Liver (tissue), 9 donors: Measurements from ENCODE around the gene PPP3CA. TPM values are rescaled to one million over a fixed set of nuclear protein-coding genes. Genes with fewer than 3 reads are reported as not detected.

Experiments used
- DNase-seq: peaks from one replicate; pipeline ENCODE4 v3.0.0-alpha.2; 2017; ENCODE audit warnings: low spot score
- H3K27ac ChIP-seq, 2 donors: one replicate each; pipeline ENCODE4 v1.7.0; 2013; ENCODE audit warnings: inconsistent platforms in 2 of 2, low read length in 2 of 2, control low read depth in 1 of 2, low read depth in 1 of 2, mild to moderate bottlenecking in 1 of 2
- H3K27me3 ChIP-seq, 4 donors: one replicate each; pipeline versions ENCODE4 v1.6.1 to v1.7.0; 2013; ENCODE audit warnings: low read length in 3 of 4, inconsistent platforms in 1 of 4, mild to moderate bottlenecking in 1 of 4, moderate library complexity in 1 of 4; ENCODE audit not compliant: control insufficient read depth in 4 of 4, insufficient read depth in 4 of 4
- H3K36me3 ChIP-seq, 4 donors: one replicate each; pipeline versions ENCODE4 v1.6.1 to v1.7.0; 2013; ENCODE audit warnings: low read length in 3 of 4, mild to moderate bottlenecking in 3 of 4, low read depth in 1 of 4, moderate library complexity in 1 of 4; ENCODE audit not compliant: control insufficient read depth in 4 of 4, insufficient read depth in 3 of 4
- H3K4me1 ChIP-seq, 4 donors: one replicate each; pipeline versions ENCODE4 v1.6.1 to v1.7.0; 2013; ENCODE audit warnings: low read length in 3 of 4, mild to moderate bottlenecking in 3 of 4, moderate library complexity in 1 of 4; ENCODE audit not compliant: control insufficient read depth in 4 of 4, insufficient read depth in 4 of 4
- H3K4me3 ChIP-seq, 3 donors: one replicate each; pipeline versions ENCODE4 v1.6.1 to v1.7.0; 2013; ENCODE audit warnings: low read length in 3 of 3, control low read depth in 1 of 3, low read depth in 1 of 3, mild to moderate bottlenecking in 1 of 3
- H3K9ac ChIP-seq, 2 donors: one replicate each; pipeline ENCODE4 v1.7.0; 2013; ENCODE audit warnings: low read length in 2 of 2, mild to moderate bottlenecking in 2 of 2, moderate library complexity in 2 of 2, control low read depth in 1 of 2, low read depth in 1 of 2
- H3K9me3 ChIP-seq, 4 donors: one replicate each; pipeline versions ENCODE4 v1.6.1 to v1.7.0; 2013; ENCODE audit warnings: low read length in 3 of 4; ENCODE audit not compliant: control insufficient read depth in 4 of 4
- CTCF ChIP-seq: fragments of 150-350 bp; IDR thresholded peaks from 2 replicates; pipeline ENCODE4 v1.5.1; 2017; ENCODE audit warnings: improper control_type of control experiment, low read depth, low read length; ENCODE audit not compliant: missing input control
- EGR1 ChIP-seq, 2 donors: IDR thresholded peaks; 2 replicates each; pipeline ENCODE4 v1.6.1; 2016 to 2018; ENCODE audit warnings: antibody characterized with exemption in 2 of 2, low read depth in 2 of 2
- FOXA1 ChIP-seq: IDR thresholded peaks from 2 replicates; pipeline ENCODE4 v1.6.1; 2016; ENCODE audit warnings: antibody characterized with exemption
- FOXA2 ChIP-seq: IDR thresholded peaks from 2 replicates; pipeline ENCODE4 v1.6.1; 2016; ENCODE audit warnings: antibody characterized with exemption
- GABPA ChIP-seq, 2 donors: IDR thresholded peaks in 1 of 2; conservative IDR thresholded peaks in 1 of 2; 2 replicates each; pipeline ENCODE4 v1.6.1; 2016; ENCODE audit warnings: antibody characterized with exemption in 2 of 2, mild to moderate bottlenecking in 1 of 2, moderate library complexity in 1 of 2
- HNF4A ChIP-seq, 2 donors: conservative IDR thresholded peaks; 2 replicates each; pipeline ENCODE4 v1.6.1; 2016; ENCODE audit warnings: antibody characterized with exemption in 2 of 2, mild to moderate bottlenecking in 2 of 2
- HNF4G ChIP-seq: IDR thresholded peaks from 2 replicates; pipeline ENCODE4 v1.6.1; 2016; ENCODE audit warnings: antibody characterized with exemption
- JUND ChIP-seq, 2 donors: IDR thresholded peaks; 2 replicates each; pipeline ENCODE4 v1.6.1; 2016; ENCODE audit warnings: antibody characterized with exemption in 2 of 2
- MAX ChIP-seq: IDR thresholded peaks from 2 replicates; pipeline ENCODE4 v1.6.1; 2016; ENCODE audit warnings: antibody characterized with exemption
- NR2F2 ChIP-seq: IDR thresholded peaks from 2 replicates; pipeline ENCODE4 v1.6.1; 2016; ENCODE audit warnings: antibody characterized with exemption
- RAD21 ChIP-seq, 2 donors: IDR thresholded peaks; 2 replicates each; pipeline ENCODE4 v1.6.1; 2016; ENCODE audit warnings: antibody characterized with exemption in 2 of 2, mild to moderate bottlenecking in 2 of 2
- REST ChIP-seq: IDR thresholded peaks from 2 replicates; pipeline ENCODE4 v1.6.1; 2016; ENCODE audit warnings: antibody characterized with exemption, mild to moderate bottlenecking
- RXRA ChIP-seq, 2 donors: IDR thresholded peaks; 2 replicates each; pipeline ENCODE4 v1.6.1; 2017 to 2018; ENCODE audit warnings: antibody characterized with exemption in 2 of 2, mild to moderate bottlenecking in 1 of 2
- SP1 ChIP-seq: IDR thresholded peaks from 2 replicates; pipeline ENCODE4 v1.6.1; 2018; ENCODE audit warnings: antibody characterized with exemption, mild to moderate bottlenecking
- TAF1 ChIP-seq: conservative IDR thresholded peaks from 2 replicates; pipeline ENCODE4 v1.6.1; 2016; ENCODE audit warnings: antibody characterized with exemption, mild to moderate bottlenecking
- YY1 ChIP-seq: IDR thresholded peaks from 2 replicates; pipeline ENCODE4 v1.6.1; 2016; ENCODE audit warnings: antibody characterized with exemption, mild to moderate bottlenecking
- ZBTB33 ChIP-seq: IDR thresholded peaks from 2 replicates; pipeline ENCODE4 v1.6.1; 2016; ENCODE audit warnings: antibody characterized with exemption
- WGBS: extraction: QIAGEN DNeasy Blood & Tissue Kit; methylation state at CpG from one replicate; pipeline ENCODE4 v1.1.7; 2013; 5-methylcytosine and 5-hydroxymethylcytosine counted together
- polyA plus RNA-seq, 2 donors: library from polyadenylated mRNA; stranded (reverse) in 1 of 2; unstranded in 1 of 2; fragments of 200-250 nt in 1 of 2; fragments of >200 nt in 1 of 2; fragmentation: Nextera tagmentation in 1 of 2; extraction: Ambion mirVana in 1 of 2; gene quantifications; one replicate each; pipeline versions ENCODE4 v1.2.1 to v1.2.3, GENCODE V29; 2013 to 2015
- total RNA-seq, 2 donors: library from RNA; depleted of rRNA; stranded (reverse); fragments of >200 nt; gene quantifications; one replicate each; pipeline ENCODE4 v1.2.3, GENCODE V29; 2014
- TF ChIP-seq, protein P1 (sequence below): IDR thresholded peaks from 2 replicates; pipeline ENCODE4 v1.6.1; 2016; ENCODE audit warnings: antibody characterized with exemption
- donor health status: healthy.
- donor health status: healthy.
- donor health status: healthy.
- donor health status: healthy.
- donor health status: healthy.

The PPP3CA gene
- total and polyA plus RNA-seq, 4 donors: 3.6 to 18.2 (median 14.2) TPM

DNA sequence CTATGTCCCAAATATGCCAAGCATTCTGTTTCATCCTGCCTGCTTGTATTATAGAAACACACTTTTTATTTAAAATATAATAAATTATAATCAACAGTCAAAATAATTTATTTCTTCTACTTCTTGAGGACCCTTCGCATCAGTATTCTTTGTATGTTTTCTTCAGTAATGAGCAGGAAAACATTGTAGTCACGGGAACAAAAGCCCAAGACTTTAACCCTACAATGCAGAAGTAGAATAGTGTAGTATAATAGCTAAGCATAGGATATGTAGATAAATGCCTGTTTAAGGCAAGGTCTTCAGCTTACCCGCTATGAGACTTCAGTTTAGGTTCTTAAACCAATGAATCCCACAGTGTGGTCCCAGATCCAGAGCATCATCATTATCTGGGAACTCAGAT, 156.6 kb downstream of the PPP3CA start:
- peak overlapping the region; percentile 71 to 81 for H3K27ac ChIP-seq
- no peaks in the 10 kb centered on the region for H3K9me3 ChIP-seq
- no peak overlapping the region for H3K4me3 ChIP-seq
- WGBS: 96% methylated on average over 3 of the region's 3 CpGs
- DNase-seq: no peak
- no peaks in the 10 kb centered on the region for H3K36me3 ChIP-seq
- H3K4me1 ChIP-seq: peaks cover 6 to 23% (median 16%) of the 10 kb centered on the region in 4 donors
- H3K27me3 ChIP-seq: no peaks in the 10 kb centered on the region
- TF ChIP-seq EGR1 (IDR thresholded peaks at IDR 0.05; ENCODE audit: low read depth in 2 of 2) (no peak), JUND (IDR thresholded peaks at IDR 0.05) (no peak), HNF4G (no peak), YY1 (no peak), SP1 (no peak), HNF4A (conservative IDR thresholded peaks at IDR 0.05) (no peak), GABPA (IDR thresholded peaks at IDR 0.05 in 1 of 2, conservative IDR thresholded peaks at IDR 0.05 in 1 of 2) (no peak), FOXA1 (no peak), RXRA (IDR thresholded peaks at IDR 0.05) (no peak), REST (no peak), FOXA2 (no peak), ZBTB33 (no peak), TAF1 (no peak), CTCF (no peak), RAD21 (IDR thresholded peaks at IDR 0.05) (no peak), NR2F2 (no peak), MAX (no peak)
- TF ChIP-seq, protein P1, sequence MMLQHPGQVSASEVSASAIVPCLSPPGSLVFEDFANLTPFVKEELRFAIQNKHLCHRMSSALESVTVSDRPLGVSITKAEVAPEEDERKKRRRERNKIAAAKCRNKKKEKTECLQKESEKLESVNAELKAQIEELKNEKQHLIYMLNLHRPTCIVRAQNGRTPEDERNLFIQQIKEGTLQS: no peak
- no peak overlapping the region for H3K9ac ChIP-seq
